Astrocyte (in vitro differentiated cells and primary cell): Measurements from ENCODE around the gene SRGAP2B.
"Not testable (repeated sequence)": the region's sequence is repeated elsewhere in the genome, so short reads cannot be mapped to it uniquely, and the experiment has no call there.

ENCODE experiments used
- EZH2 ChIP-seq: IDR thresholded peaks from 2 replicates; pipeline ENCODE4 v1.6.1; 2012; ENCODE audit warnings: mild to moderate bottlenecking, low read length, inconsistent platforms; ENCODE audit not compliant: insufficient read depth
- TF ChIP-seq, protein P1 (sequence below): IDR thresholded peaks from 2 replicates; pipeline ENCODE4 v1.5.1; 2011; ENCODE audit warnings: low read depth, mild to moderate bottlenecking, inconsistent platforms, low read length, moderate library complexity; ENCODE audit not compliant: insufficient read depth

GRCh38 chr1:144919106-144919505 is 176.0 kb downstream of the SRGAP2B start:
- TF ChIP-seq, protein P1, sequence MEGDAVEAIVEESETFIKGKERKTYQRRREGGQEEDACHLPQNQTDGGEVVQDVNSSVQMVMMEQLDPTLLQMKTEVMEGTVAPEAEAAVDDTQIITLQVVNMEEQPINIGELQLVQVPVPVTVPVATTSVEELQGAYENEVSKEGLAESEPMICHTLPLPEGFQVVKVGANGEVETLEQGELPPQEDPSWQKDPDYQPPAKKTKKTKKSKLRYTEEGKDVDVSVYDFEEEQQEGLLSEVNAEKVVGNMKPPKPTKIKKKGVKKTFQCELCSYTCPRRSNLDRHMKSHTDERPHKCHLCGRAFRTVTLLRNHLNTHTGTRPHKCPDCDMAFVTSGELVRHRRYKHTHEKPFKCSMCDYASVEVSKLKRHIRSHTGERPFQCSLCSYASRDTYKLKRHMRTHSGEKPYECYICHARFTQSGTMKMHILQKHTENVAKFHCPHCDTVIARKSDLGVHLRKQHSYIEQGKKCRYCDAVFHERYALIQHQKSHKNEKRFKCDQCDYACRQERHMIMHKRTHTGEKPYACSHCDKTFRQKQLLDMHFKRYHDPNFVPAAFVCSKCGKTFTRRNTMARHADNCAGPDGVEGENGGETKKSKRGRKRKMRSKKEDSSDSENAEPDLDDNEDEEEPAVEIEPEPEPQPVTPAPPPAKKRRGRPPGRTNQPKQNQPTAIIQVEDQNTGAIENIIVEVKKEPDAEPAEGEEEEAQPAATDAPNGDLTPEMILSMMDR: not testable (repeated sequence)
- not testable (repeated sequence) for TF ChIP-seq EZH2
